KG1 (cell line): ENCODE data around the gene TMEM179.

Experiments used
- DNase-seq: peaks from one replicate; lab custom pipeline; 2025; lab: John Stamatoyannopoulos, UW

The TMEM179 gene

GRCh38 chr14:104555430-104556255 is 48.9 kb downstream of the TMEM179 start:
- no peak for DNase-seq

- no peak for DNase-seq
These were observed 49.8 kb downstream of the TMEM179 start for GRCh38 chr14:104554608-104555429.

GRCh38 chr14:104554088-104554607 is 50.4 kb downstream of the TMEM179 start:
- no peak for DNase-seq

GRCh38 chr14:104553166-104554087 is 51.1 kb downstream of the TMEM179 start:
- DNase-seq: no peak

- DNase-seq: no peak
These were observed 51.8 kb downstream of the TMEM179 start for GRCh38 chr14:104552738-104553125.

- DNase-seq: no peak
These were observed 52.5 kb downstream of the TMEM179 start for GRCh38 chr14:104551851-104552737.

GRCh38 chr14:104550861-104551728 is 53.5 kb downstream of the TMEM179 start:
- no peak for DNase-seq

- DNase-seq: no peak
These were observed 54.2 kb downstream of the TMEM179 start for GRCh38 chr14:104550340-104550860.

GRCh38 chr14:104549536-104550339 is 54.8 kb downstream of the TMEM179 start:
- DNase-seq: no peak

GRCh38 chr14:104548802-104549535 is 55.6 kb downstream of the TMEM179 start:
- DNase-seq: no peak

GRCh38 chr14:104547998-104548700 is 56.4 kb downstream of the TMEM179 start:
- DNase-seq: no peak

GRCh38 chr14:104547310-104547997 is 57.1 kb downstream of the TMEM179 start:
- DNase-seq: no peak

GRCh38 chr14:104546591-104547309 is 57.8 kb downstream of the TMEM179 start:
- no peak for DNase-seq

- no peak for DNase-seq
These were observed 58.5 kb downstream of the TMEM179 start for GRCh38 chr14:104545942-104546501.

- DNase-seq: no peak
These were observed 59.2 kb downstream of the TMEM179 start for GRCh38 chr14:104545151-104545941.
